Prostate gland (tissue), 2 donors: ENCODE data around the gene RNGTT. TPM values are rescaled to one million over a fixed set of nuclear protein-coding genes. Genes with fewer than 3 reads are reported as not detected.
"Not testable (repeated sequence)": the region's sequence is repeated elsewhere in the genome, so short reads cannot be mapped to it uniquely, and the experiment has no call there.

Experiments
- DNase-seq: peaks from one replicate; pipeline ENCODE4 v3.0.0-alpha.2; 2019; ENCODE audit warnings: low spot score
- H3K27ac ChIP-seq, 2 donors: fragments of 200-600 bp; sonication (generic); 2 replicates each; pipeline ENCODE4 v1.5.1; 2017 to 2019
- H3K27me3 ChIP-seq: fragments of 200-600 bp; sonication (generic); replicated peaks from 2 replicates; pipeline ENCODE4 v1.5.1; 2019; ENCODE audit not compliant: insufficient read depth
- H3K36me3 ChIP-seq, 2 donors: fragments of 200-600 bp; sonication (generic); 1 replicate in 1 of 2; 2 replicates in 1 of 2; pipeline versions ENCODE4 v1.5.1 to v1.8.1; 2017 to 2019
- H3K4me1 ChIP-seq: fragments of 200-600 bp; sonication (generic); replicated peaks from 2 replicates; pipeline ENCODE4 v1.5.1; 2019
- H3K4me3 ChIP-seq, 2 donors: fragments of 200-600 bp; sonication (generic); 2 replicates each; pipeline ENCODE4 v1.5.1; 2017 to 2019
- H3K9me3 ChIP-seq: fragments of 200-600 bp; sonication (generic); 2 replicates; pipeline ENCODE4 v1.5.1; 2017
- POLR2A ChIP-seq: fragments of 450-650 bp; IDR thresholded peaks from one replicate; pipeline ENCODE4 v1.6.1; 2016; ENCODE audit warnings: antibody characterized with exemption, mild to moderate bottlenecking
- POLR2AphosphoS5 ChIP-seq: sonication (generic); formaldehyde crosslinking; IDR thresholded peaks from one replicate; pipeline ENCODE4 v1.6.1; 2017; ENCODE audit warnings: antibody characterized with exemption
- WGBS: methylation state at CpG from one replicate; pipeline ENCODE4 v1.1.5; 2018; 5-methylcytosine and 5-hydroxymethylcytosine counted together
- intact Hi-C: fragments of 100-400 bp; cut with DNase I; formaldehyde crosslinking; loops from one replicate; pipeline ENCODE4 v1.14.2; 2022
- total RNA-seq, 2 donors: library from RNA; depleted of rRNA; stranded (reverse); fragments of >200 nt; gene quantifications; one replicate each; pipeline ENCODE4 v1.1.0, GENCODE V29; 2016
- TF ChIP-seq, protein P1 (sequence below), 4 experiments: fragments of 200-600 bp in 2 of 4; fragments of 450-650 bp in 2 of 4; sonication (generic) in 2 of 4; IDR thresholded peaks; 1 replicate in 3 of 4; 2 replicates in 1 of 4; pipeline ENCODE4 v1.5.1; 2016 to 2019; ENCODE audit warnings: antibody characterized with exemption in 4 of 4, mild to moderate bottlenecking in 2 of 4, moderate library complexity in 2 of 4

RNGTT gene
- total RNA-seq, 2 donors from 2014 or later: 10.1 to 23.6 TPM

- WGBS: 82% methylated on average over 7 of the region's 7 CpGs
- H3K9me3 ChIP-seq: no peaks in the 10 kb centered on the region
- intact Hi-C loops: no loop called here
- H3K27me3 ChIP-seq: no peaks in the 10 kb centered on the region
- DNase-seq: no peak
- H3K27ac ChIP-seq: no peak overlapping the region
- H3K4me1 ChIP-seq: no peaks in the 10 kb centered on the region
- TF ChIP-seq, protein P1, sequence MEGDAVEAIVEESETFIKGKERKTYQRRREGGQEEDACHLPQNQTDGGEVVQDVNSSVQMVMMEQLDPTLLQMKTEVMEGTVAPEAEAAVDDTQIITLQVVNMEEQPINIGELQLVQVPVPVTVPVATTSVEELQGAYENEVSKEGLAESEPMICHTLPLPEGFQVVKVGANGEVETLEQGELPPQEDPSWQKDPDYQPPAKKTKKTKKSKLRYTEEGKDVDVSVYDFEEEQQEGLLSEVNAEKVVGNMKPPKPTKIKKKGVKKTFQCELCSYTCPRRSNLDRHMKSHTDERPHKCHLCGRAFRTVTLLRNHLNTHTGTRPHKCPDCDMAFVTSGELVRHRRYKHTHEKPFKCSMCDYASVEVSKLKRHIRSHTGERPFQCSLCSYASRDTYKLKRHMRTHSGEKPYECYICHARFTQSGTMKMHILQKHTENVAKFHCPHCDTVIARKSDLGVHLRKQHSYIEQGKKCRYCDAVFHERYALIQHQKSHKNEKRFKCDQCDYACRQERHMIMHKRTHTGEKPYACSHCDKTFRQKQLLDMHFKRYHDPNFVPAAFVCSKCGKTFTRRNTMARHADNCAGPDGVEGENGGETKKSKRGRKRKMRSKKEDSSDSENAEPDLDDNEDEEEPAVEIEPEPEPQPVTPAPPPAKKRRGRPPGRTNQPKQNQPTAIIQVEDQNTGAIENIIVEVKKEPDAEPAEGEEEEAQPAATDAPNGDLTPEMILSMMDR (IDR thresholded peaks at IDR 0.05): no peak
- TF ChIP-seq POLR2A (no peak), POLR2AphosphoS5 (no peak)
- H3K4me3 ChIP-seq: no peak overlapping the region
- H3K36me3 ChIP-seq: no peaks in the 10 kb centered on the region
Measured at GRCh38 chr6:88945415-88946008, 17.9 kb downstream of the RNGTT start.

- H3K9me3 ChIP-seq: no peaks in the 10 kb centered on the region
- no peak for TF ChIP-seq POLR2AphosphoS5
- TF ChIP-seq, protein P1 (IDR thresholded peaks at IDR 0.05): no peak
- no peak for TF ChIP-seq POLR2A
- H3K4me3 ChIP-seq: no peak overlapping the region
- intact Hi-C loops: no loop called here
- H3K4me1 ChIP-seq: no peaks in the 10 kb centered on the region
- H3K27me3 ChIP-seq: no peaks in the 10 kb centered on the region
- no peak overlapping the region for H3K27ac ChIP-seq
- H3K36me3 ChIP-seq: no peaks in the 10 kb centered on the region
- DNase-seq: no peak
- 100% methylated on average over 2 of the region's 2 CpGs for WGBS
Measured at GRCh38 chr6:88933521-88933920, 29.9 kb downstream of the RNGTT start.

DNA sequence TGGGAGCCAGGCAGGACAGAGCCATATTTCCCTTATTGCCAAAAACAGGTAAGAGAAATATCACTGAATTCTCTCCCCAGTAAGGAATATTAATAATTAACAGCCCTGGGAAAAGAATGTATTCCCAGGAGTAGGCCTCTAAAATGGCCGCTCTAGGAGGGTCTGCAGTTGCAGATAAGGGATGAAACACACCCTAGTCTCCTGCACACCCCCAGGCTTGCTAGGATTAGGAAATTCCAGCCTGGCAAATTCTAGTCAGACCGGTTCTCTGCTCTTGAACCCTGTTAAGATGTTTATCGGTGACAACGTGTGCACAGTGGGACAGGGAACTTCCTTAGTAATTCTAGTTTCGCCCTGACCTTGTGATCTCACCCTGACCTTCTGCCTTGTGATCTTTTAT is 31.4 kb downstream of the RNGTT start:
- 82% methylated on average over 5 of the region's 5 CpGs for WGBS
- H3K4me1 ChIP-seq, H3K27me3 ChIP-seq, intact Hi-C loops, DNase-seq, H3K36me3 ChIP-seq, H3K27ac ChIP-seq, H3K4me3 ChIP-seq, H3K9me3 ChIP-seq: not testable (repeated sequence)

- Histone ChIP-seq H3K27ac (no peak overlapping the region), H3K36me3 (no peaks in the 10 kb centered on the region), H3K9me3 (no peaks in the 10 kb centered on the region), H3K27me3 (no peaks in the 10 kb centered on the region), H3K4me1 (no peaks in the 10 kb centered on the region), H3K4me3 (no peak overlapping the region)
- intact Hi-C loops: no loop called here
- WGBS: 95% methylated on average over 4 of the region's 4 CpGs
- TF ChIP-seq, protein P1 (IDR thresholded peaks at IDR 0.05): no peak
- TF ChIP-seq POLR2A (no peak), POLR2AphosphoS5 (no peak)
- DNase-seq: no peak
Measured at GRCh38 chr6:88922775-88923548, 40.5 kb downstream of the RNGTT start.

DNA sequence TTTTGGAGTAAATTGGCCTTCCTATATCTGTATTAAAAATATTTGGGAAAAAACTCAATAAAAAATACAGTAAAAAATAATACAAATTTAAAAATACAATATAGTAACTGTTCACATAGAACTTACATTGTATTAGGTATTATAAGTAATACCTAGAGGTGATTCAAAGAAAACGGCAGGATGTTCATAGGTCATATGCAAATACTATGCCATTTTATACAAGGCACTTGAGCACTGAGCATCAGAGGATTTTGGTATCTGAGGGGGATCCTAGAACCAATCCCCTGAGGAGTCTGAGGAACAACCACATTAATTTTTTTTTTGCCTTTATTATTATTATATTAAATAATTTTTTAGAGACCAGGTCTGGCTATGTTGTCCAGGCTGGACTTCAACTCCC is 41.7 kb downstream of the RNGTT start:
- no peaks in the 10 kb centered on the region for H3K4me1 ChIP-seq
- 86% methylated on average over 1 of the region's 1 CpG for WGBS

More for the DNA sequence above, 41.7 kb downstream of the RNGTT start:
- H3K4me3 ChIP-seq: no peak overlapping the region
- H3K27me3 ChIP-seq: no peaks in the 10 kb centered on the region
- no peaks in the 10 kb centered on the region for H3K36me3 ChIP-seq
- TF ChIP-seq, protein P1 (IDR thresholded peaks at IDR 0.05): no peak
- TF ChIP-seq POLR2AphosphoS5 (no peak), POLR2A (no peak)
- DNase-seq: no peak
- intact Hi-C loops: no loop called here
- no peaks in the 10 kb centered on the region for H3K9me3 ChIP-seq
- H3K27ac ChIP-seq: no peak overlapping the region
